HepG2 (cell line): ENCODE results near the gene TNP2. TPM values are rescaled to one million over a fixed set of nuclear protein-coding genes. Genes with fewer than 3 reads are reported as not detected.

Source experiments
- ATAC-seq: fragments of 200-7000 bp; cut with Tn5 transposase; 3 replicates; pipeline ENCODE4 v1.9.1; 2020; ENCODE audit warnings: mild to moderate bottlenecking, moderate library complexity
- BruUV-seq: library from RNA; stranded (reverse); fragments of 400-500 nt; replicated peaks from 2 replicates; lab custom pipeline; 2021; lab: Mats Ljungman, UMichigan
- CTCF ChIA-PET: fragments of 300-600 bp; formaldehyde crosslinking; extraction: SDS; loops from one replicate; lab custom pipeline; 2021; ENCODE audit warnings: low total read pairs, inconsistent platforms, low intra/inter-chr PET ratio; lab: Yijun Ruan, JAX
- POLR2A ChIA-PET: fragments of 350-600 bp; sonication (Branson Sonifier 250); formaldehyde crosslinking; loops from one replicate; lab custom pipeline; 2020; ENCODE audit warnings: antibody characterized with exemption, inconsistent platforms; lab: Yijun Ruan, JAX
- DNase-seq: peaks from one replicate; pipeline ENCODE4 v3.0.0-alpha.2; 2015; ENCODE audit warnings: low spot score
- FAIRE-seq: peaks from 3 replicates; lab custom pipeline; 2011; peaks lifted over from hg19 to GRCh38; lab: Jason Lieb, UNC
- H2AFZ ChIP-seq: one replicate; pipeline ENCODE4 v1.6.1; 2011; ENCODE audit warnings: low read length, inconsistent platforms
- H3K27ac ChIP-seq: fragments of 300-600 bp; 3 replicates; pipeline ENCODE4 v1.8.0; 2011; ENCODE audit warnings: mixed run types, mild to moderate bottlenecking, mixed read lengths, low read length, inconsistent platforms; ENCODE audit not compliant: insufficient read depth; ENCODE audit errors: extremely low read length
- H3K27me3 ChIP-seq, 2 experiments: fragments of 200-600 bp in 1 of 2; 2 replicates in 1 of 2; 3 replicates in 1 of 2; pipeline versions ENCODE4 v1.6.0 to v1.8.0; 2011; ENCODE audit warnings: low read length in 2 of 2, mild to moderate bottlenecking in 2 of 2, moderate library complexity in 2 of 2, inconsistent platforms in 1 of 2; ENCODE audit not compliant: insufficient read depth in 2 of 2, control insufficient read depth in 1 of 2
- H3K36me3 ChIP-seq, 2 experiments: fragments of 200-600 bp in 1 of 2; replicated peaks in 1 of 2; 2 replicates in 1 of 2; 3 replicates in 1 of 2; pipeline versions ENCODE4 v1.5.1 to v1.8.0; 2011; ENCODE audit warnings: low read length in 2 of 2, inconsistent platforms in 1 of 2; ENCODE audit not compliant: insufficient read depth in 2 of 2, control insufficient read depth in 1 of 2
- H3K4me1 ChIP-seq: 2 replicates; pipeline ENCODE4 v1.5.1; 2012; ENCODE audit warnings: low read length, inconsistent platforms; ENCODE audit not compliant: insufficient read depth
- H3K4me2 ChIP-seq: 2 replicates; pipeline ENCODE4 v1.6.0; 2011; ENCODE audit warnings: low read depth, low read length, inconsistent platforms
- H3K4me3 ChIP-seq, 3 experiments: fragments of 200-600 bp in 1 of 3; sonication (generic), shearing (Covaris generic) in 1 of 3; replicated peaks in 1 of 3; 2 replicates each; pipeline ENCODE4 v1.5.1; 2011 to 2016; ENCODE audit warnings: low read length in 3 of 3, inconsistent platforms in 2 of 3, low read depth in 2 of 3, mild to moderate bottlenecking in 2 of 3, control low read depth in 1 of 3, mixed read lengths in 1 of 3; ENCODE audit not compliant: insufficient read depth in 1 of 3
- H3K79me2 ChIP-seq: one replicate; pipeline ENCODE4 v1.6.1; 2011; ENCODE audit warnings: low read length, inconsistent platforms; ENCODE audit not compliant: insufficient read depth
- H3K9ac ChIP-seq: 2 replicates; pipeline ENCODE4 v1.6.0; 2011; ENCODE audit warnings: mild to moderate bottlenecking, low read depth, low read length, inconsistent platforms; ENCODE audit not compliant: insufficient read depth
- H3K9me3 ChIP-seq: 2 replicates; pipeline ENCODE4 v1.5.1; 2012; ENCODE audit warnings: mild to moderate bottlenecking, low read length
- H4K20me1 ChIP-seq: 2 replicates; pipeline ENCODE4 v1.6.0; 2011; ENCODE audit warnings: inconsistent platforms, mild to moderate bottlenecking, low read length, moderate library complexity; ENCODE audit not compliant: insufficient read depth
- KMT2B ChIP-seq: IDR thresholded peaks from 2 replicates; pipeline ENCODE4 v1.6.1; 2016; ENCODE audit warnings: missing genetic modification reagents, missing compliant biosample characterization
- MYNN ChIP-seq: sonication (generic); formaldehyde crosslinking; IDR thresholded peaks from 2 replicates; pipeline ENCODE4 v1.4.0; 2020; ENCODE audit warnings: mild to moderate bottlenecking, low read depth, missing genetic modification reagents
- TFAP4 ChIP-seq: sonication (generic); IDR thresholded peaks from 2 replicates; pipeline ENCODE4 v1.6.1; 2016; ENCODE audit warnings: low read depth, borderline replicate concordance
- ZFP91 ChIP-seq: sonication (generic); formaldehyde crosslinking; IDR thresholded peaks from 2 replicates; pipeline ENCODE4 v1.9.0; 2022; ENCODE audit warnings: missing genetic modification reagents, mild to moderate bottlenecking, borderline replicate concordance
- ZNF331 ChIP-seq: sonication (generic); formaldehyde crosslinking; IDR thresholded peaks from 2 replicates; pipeline ENCODE4 v1.4.0; 2020; ENCODE audit warnings: missing genetic modification reagents
- ZNF709 ChIP-seq: sonication (generic); formaldehyde crosslinking; IDR thresholded peaks from 2 replicates; pipeline ENCODE4 v1.5.0; 2020; ENCODE audit warnings: mild to moderate bottlenecking, missing genetic modification reagents
- ZSCAN31 ChIP-seq: sonication (generic); formaldehyde crosslinking; IDR thresholded peaks from 2 replicates; pipeline ENCODE4 v1.5.0; 2020; ENCODE audit warnings: low read depth, mild to moderate bottlenecking, missing genetic modification reagents
- WGBS: methylation state at CpG from one replicate; pipeline ENCODE4 v1.1.6; 2017; ENCODE audit warnings: low lambda C conversion rate; 5-methylcytosine and 5-hydroxymethylcytosine counted together
- in situ Hi-C: cut with HindIII; loops from 2 replicates; pipeline ENCODE4 v1.10.0; 2017; ENCODE audit warnings: low pct_unique_long_range_greater_than_20kb; ENCODE audit not compliant: extremely low pct_ligation_motif_present
- intact Hi-C: fragments of 100-400 bp; cut with micrococcal nuclease; formaldehyde crosslinking; loops from one replicate; pipeline ENCODE4 v1.10.0; 2022; ENCODE audit not compliant: unreplicated experiment
- polyA plus RNA-seq, 8 experiments: library from polyadenylated mRNA; depleted of rRNA in 3 of 8; stranded (reverse) in 7 of 8; unstranded in 1 of 8; fragments of >200 nt; fragmentation: Illumina TruSeq in 4 of 8; extraction: Trizol in 4 of 8; gene quantifications; 2 replicates each; pipeline versions ENCODE4 v1.2.1 to v1.2.3, GENCODE V29; 2011 to 2016; ENCODE audit warnings: low read depth in 4 of 8, missing spikeins in 1 of 8, mixed read lengths in 1 of 8; ENCODE audit not compliant: insufficient read depth in 1 of 8
- total RNA-seq, 5 experiments: library from RNA; depleted of rRNA; stranded (reverse); fragments of >200 nt; fragmentation: Illumina TruSeq; extraction: Trizol; gene quantifications; 2 replicates each; pipeline ENCODE4 v1.2.3, GENCODE V29; 2016; ENCODE audit warnings: low read depth in 1 of 5
- TF ChIP-seq, protein P1 (sequence below): sonication (generic); formaldehyde crosslinking; IDR thresholded peaks from 2 replicates; pipeline ENCODE4 v1.5.0; 2020; ENCODE audit warnings: mild to moderate bottlenecking, missing genetic modification reagents

TNP2 gene
- total and polyA plus RNA-seq, 2 of the 13 experiments (the other 11 are each of a cell fraction or from before 2014, with no cell fraction given), result not detected

DNA sequence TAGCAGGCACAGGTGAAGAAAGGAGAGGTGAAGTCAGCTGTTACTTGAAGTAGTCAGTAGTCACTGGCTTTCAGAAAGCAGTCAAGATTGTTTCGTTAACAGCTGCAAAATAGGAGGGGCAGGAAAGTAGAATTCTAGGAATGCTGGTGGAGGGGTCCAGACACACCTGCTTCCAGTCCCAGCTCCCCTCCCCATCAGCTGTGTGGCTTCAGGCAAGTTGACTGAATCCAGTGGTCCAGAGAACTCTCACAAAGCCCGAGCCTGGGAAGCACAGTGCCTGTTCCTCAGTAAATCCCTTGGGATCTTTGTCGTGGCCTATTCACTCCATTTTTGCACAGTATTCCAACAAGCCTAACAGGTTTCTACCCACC lies 8.5 kb downstream of the TNP2 start:
- POLR2A ChIA-PET, result interaction anchor here (0.7 to 9.0 kb wide), 7 partner anchors 14 to 111 kb away, joined by 3 to 351 read pairs (median 6); partner anchors contain the start of genes PRM1, PRM2, PRM3 and RMI2
- BruUV-seq, result no TSS peak
- peak overlapping the region; percentile 94 for H3K4me2 ChIP-seq
- CTCF ChIA-PET, result no interaction called here
- H3K9me3 ChIP-seq, result no peaks in the 10 kb centered on the region
- H3K27me3 ChIP-seq, result no peaks in the 10 kb centered on the region; a peak in 2 of 5 replicates
- peaks cover 87% of the 10 kb centered on the region for H3K4me1 ChIP-seq
- no peaks in the 10 kb centered on the region for H3K36me3 ChIP-seq
- peaks cover 4% of the 10 kb centered on the region for H3K79me2 ChIP-seq
- 21% methylated on average over 3 of the region's 3 CpGs for WGBS
- FAIRE-seq (no peak), ATAC-seq (no peak), DNase-seq (no peak)
- intact Hi-C loops, result no loop called here
- TF ChIP-seq MYNN, result no peak
- TF ChIP-seq KMT2B, result 0 out of 2 replicates have a peak, but pooled peaks have one; percentile 5
- 0 out of 2 replicates have a peak, but pooled peaks have one; percentile 17 for TF ChIP-seq ZSCAN31 (CRISPR knock-in tag)
- peak; percentile 78; the same call in 1 of the 2 replicates for TF ChIP-seq TFAP4
- 0 out of 2 replicates have a peak, but pooled peaks have one; percentile 9 for TF ChIP-seq ZFP91 (CRISPR knock-in tag)
- TF ChIP-seq ZNF709, result no peak
- 0 out of 2 replicates have a peak, but pooled peaks have one; percentile 30 for TF ChIP-seq ZNF331 (CRISPR knock-in tag)
- TF ChIP-seq, protein P1, sequence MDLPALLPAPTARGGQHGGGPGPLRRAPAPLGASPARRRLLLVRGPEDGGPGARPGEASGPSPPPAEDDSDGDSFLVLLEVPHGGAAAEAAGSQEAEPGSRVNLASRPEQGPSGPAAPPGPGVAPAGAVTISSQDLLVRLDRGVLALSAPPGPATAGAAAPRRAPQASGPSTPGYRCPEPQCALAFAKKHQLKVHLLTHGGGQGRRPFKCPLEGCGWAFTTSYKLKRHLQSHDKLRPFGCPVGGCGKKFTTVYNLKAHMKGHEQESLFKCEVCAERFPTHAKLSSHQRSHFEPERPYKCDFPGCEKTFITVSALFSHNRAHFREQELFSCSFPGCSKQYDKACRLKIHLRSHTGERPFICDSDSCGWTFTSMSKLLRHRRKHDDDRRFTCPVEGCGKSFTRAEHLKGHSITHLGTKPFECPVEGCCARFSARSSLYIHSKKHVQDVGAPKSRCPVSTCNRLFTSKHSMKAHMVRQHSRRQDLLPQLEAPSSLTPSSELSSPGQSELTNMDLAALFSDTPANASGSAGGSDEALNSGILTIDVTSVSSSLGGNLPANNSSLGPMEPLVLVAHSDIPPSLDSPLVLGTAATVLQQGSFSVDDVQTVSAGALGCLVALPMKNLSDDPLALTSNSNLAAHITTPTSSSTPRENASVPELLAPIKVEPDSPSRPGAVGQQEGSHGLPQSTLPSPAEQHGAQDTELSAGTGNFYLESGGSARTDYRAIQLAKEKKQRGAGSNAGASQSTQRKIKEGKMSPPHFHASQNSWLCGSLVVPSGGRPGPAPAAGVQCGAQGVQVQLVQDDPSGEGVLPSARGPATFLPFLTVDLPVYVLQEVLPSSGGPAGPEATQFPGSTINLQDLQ (CRISPR knock-in tag), result 0 out of 2 replicates have a peak, but pooled peaks have one; percentile 34
- H3K27ac ChIP-seq, result no peak overlapping the region
- H4K20me1 ChIP-seq, result peaks cover 3% of the 10 kb centered on the region; the same call in 1 of the 2 replicates
- in situ Hi-C loops, result no loop called here
- H3K4me3 ChIP-seq, result peak overlapping the region in 2 of 3 experiments; percentile 0 to 14; a peak in 2 of 6 replicates
- peak overlapping the region; percentile 0; the same call in 1 of the 2 replicates for H3K9ac ChIP-seq
- H2AFZ ChIP-seq, result no peak overlapping the region
